Neural progenitor cell (in vitro differentiated cells): ENCODE results near the gene ATIC. TPM values are rescaled to one million over a fixed set of nuclear protein-coding genes. Genes with fewer than 3 reads are reported as not detected.

ENCODE experiments used
- DNase-seq: peaks from one replicate; pipeline ENCODE4 v3.0.0-alpha.2; 2016; ENCODE audit warnings: low spot score
- H2AFZ ChIP-seq: fragments of 200-600 bp; sonication (generic); replicated peaks from 2 replicates; pipeline ENCODE4 v1.6.1; 2016; ENCODE audit warnings: antibody characterized with exemption
- H3F3A ChIP-seq: fragments of 200-600 bp; sonication (generic); 2 replicates; pipeline ENCODE4 v1.6.1; 2016; ENCODE audit warnings: antibody characterized with exemption, low read depth
- H3K27ac ChIP-seq: fragments of 200-600 bp; sonication (generic); 2 replicates; pipeline ENCODE4 v1.5.1; 2016; ENCODE audit warnings: mild to moderate bottlenecking
- H3K27me3 ChIP-seq: fragments of 200-600 bp; sonication (generic); 2 replicates; pipeline ENCODE4 v1.6.1; 2016; ENCODE audit warnings: mild to moderate bottlenecking, moderate library complexity
- H3K36me3 ChIP-seq: fragments of 200-600 bp; sonication (generic); 2 replicates; pipeline ENCODE4 v1.5.1; 2016
- H3K4me1 ChIP-seq: fragments of 200-600 bp; sonication (generic); 2 replicates; pipeline ENCODE4 v1.6.1; 2016; ENCODE audit warnings: mixed run types
- H3K4me2 ChIP-seq: fragments of 200-600 bp; sonication (generic); 2 replicates; pipeline ENCODE4 v1.6.1; 2016
- H3K4me3 ChIP-seq: fragments of 200-600 bp; sonication (generic); 2 replicates; pipeline ENCODE4 v1.5.1; 2016
- H3K79me2 ChIP-seq: fragments of 200-600 bp; sonication (generic); 2 replicates; pipeline ENCODE4 v1.6.1; 2016; ENCODE audit warnings: low read depth
- H3K9ac ChIP-seq: fragments of 200-600 bp; sonication (generic); 2 replicates; pipeline ENCODE4 v1.6.1; 2016
- H3K9me3 ChIP-seq: fragments of 200-600 bp; sonication (generic); 2 replicates; pipeline ENCODE4 v1.5.1; 2016; ENCODE audit warnings: low read depth
- H4K20me1 ChIP-seq: fragments of 200-600 bp; sonication (generic); 2 replicates; pipeline ENCODE4 v1.6.1; 2016; ENCODE audit warnings: low read depth
- H3K27ac Mint-ChIP-seq: 3 replicates; pipeline ENCODE4 v1.8.0; 2021; ENCODE audit warnings: mixed read lengths
- H3K27me3 Mint-ChIP-seq: 2 replicates; pipeline ENCODE4 v1.8.0; 2022; ENCODE audit warnings: low read depth, mild to moderate bottlenecking, inconsistent platforms, moderate library complexity, mixed read lengths; ENCODE audit not compliant: insufficient read depth
- H3K36me3 Mint-ChIP-seq: 3 replicates; pipeline ENCODE4 v1.8.0; 2021; ENCODE audit warnings: mixed read lengths
- H3K4me1 Mint-ChIP-seq: 3 replicates; pipeline ENCODE4 v1.8.0; 2021; ENCODE audit warnings: mixed read lengths
- H3K4me3 Mint-ChIP-seq: 3 replicates; pipeline ENCODE4 v1.8.0; 2021; ENCODE audit warnings: mild to moderate bottlenecking, moderate library complexity, mixed read lengths
- H3K9me3 Mint-ChIP-seq: 3 replicates; pipeline ENCODE4 v1.8.0; 2020; ENCODE audit warnings: mixed read lengths
- EZH2 ChIP-seq: fragments of 200-600 bp; sonication (generic); IDR thresholded peaks from 2 replicates; pipeline ENCODE4 v1.6.1; 2017; ENCODE audit warnings: antibody characterized with exemption, mild to moderate bottlenecking, moderate library complexity
- EZH2phosphoT487 ChIP-seq: fragments of 200-600 bp; sonication (generic); IDR thresholded peaks from 2 replicates; pipeline ENCODE4 v1.6.1; 2017; ENCODE audit warnings: antibody characterized with exemption
- total RNA-seq: library from RNA; depleted of rRNA; stranded (reverse); fragments of >200 nt; gene quantifications from 2 replicates; pipeline ENCODE4 v1.2.3, GENCODE V29; 2015; ENCODE audit warnings: low replicate concordance
- TF ChIP-seq, protein P1 (sequence below): fragments of 200-600 bp; sonication (generic); IDR thresholded peaks from 2 replicates; pipeline ENCODE4 v1.5.1; 2017; ENCODE audit warnings: antibody characterized with exemption, mild to moderate bottlenecking

Gene ATIC
- total RNA-seq, 1 donor from 2014 or later, result 43.2 TPM

DNA sequence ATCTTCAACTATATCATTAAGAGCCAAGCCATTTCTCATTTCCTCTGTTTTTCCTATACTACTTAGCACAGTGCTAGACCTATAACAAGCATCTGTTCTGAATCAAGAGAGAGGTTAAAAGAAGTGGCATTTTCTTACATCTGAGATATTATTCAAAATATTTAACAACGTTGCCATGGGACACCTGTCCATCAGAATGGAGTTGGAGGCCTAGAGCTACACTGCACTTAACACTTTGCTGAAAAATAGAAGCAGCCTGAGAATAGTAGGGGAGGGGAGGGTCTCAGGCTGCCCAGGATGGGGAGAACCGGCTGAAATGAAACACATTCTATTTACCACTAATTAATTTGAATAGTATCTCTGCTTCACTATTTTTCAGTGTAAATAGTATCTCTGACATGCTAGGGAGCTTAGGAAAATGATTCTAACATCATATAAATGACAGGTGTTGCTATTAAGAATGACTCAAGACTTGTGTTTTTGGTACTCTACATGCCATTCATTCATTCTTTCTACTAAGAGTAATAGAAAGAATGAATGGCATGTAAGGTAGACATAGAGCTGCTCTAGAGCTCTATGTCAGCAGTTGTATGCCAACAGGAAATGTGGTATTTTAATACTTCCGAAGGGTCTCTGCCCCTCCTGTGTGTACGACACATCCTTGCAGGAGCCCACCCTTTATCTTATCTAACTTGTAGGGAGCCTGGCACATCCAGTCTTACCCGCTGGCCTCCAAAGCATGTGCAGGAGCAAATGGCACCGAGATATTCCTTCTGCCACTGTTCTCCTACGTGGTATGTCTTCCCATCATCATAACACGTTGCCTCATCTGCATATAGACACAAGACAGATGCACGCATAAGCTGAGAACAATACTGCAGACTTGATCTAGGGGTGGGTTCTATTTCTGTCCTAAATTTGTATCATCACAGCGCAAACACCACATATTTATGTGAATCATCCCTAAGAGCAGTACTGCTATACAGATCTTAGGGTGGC is 52.6 kb downstream of the ATIC start:
- Histone ChIP-seq H3K36me3 (no peaks in the 10 kb centered on the region), H3F3A (no peaks in the 10 kb centered on the region), H3K4me2 (no peak overlapping the region), H3K79me2 (no peaks in the 10 kb centered on the region), H4K20me1 (no peaks in the 10 kb centered on the region), H3K27me3 (no peaks in the 10 kb centered on the region), H2AFZ (no peak overlapping the region), H3K4me3 (no peak overlapping the region), H3K9me3 (no peaks in the 10 kb centered on the region), H3K9ac (no peak overlapping the region), H3K4me1 (no peaks in the 10 kb centered on the region), H3K27ac (no peak overlapping the region)
- Mint-ChIP-seq H3K4me1 (no peaks in the 10 kb centered on the region), H3K27ac (no peak overlapping the region), H3K4me3 (no peak overlapping the region), H3K36me3 (peaks cover 34% of the 10 kb centered on the region), H3K27me3 (no peaks in the 10 kb centered on the region), H3K9me3 (no peaks in the 10 kb centered on the region)
- DNase-seq, result no peak
- TF ChIP-seq EZH2phosphoT487, result no peak
- no peak for TF ChIP-seq EZH2
- TF ChIP-seq, protein P1, sequence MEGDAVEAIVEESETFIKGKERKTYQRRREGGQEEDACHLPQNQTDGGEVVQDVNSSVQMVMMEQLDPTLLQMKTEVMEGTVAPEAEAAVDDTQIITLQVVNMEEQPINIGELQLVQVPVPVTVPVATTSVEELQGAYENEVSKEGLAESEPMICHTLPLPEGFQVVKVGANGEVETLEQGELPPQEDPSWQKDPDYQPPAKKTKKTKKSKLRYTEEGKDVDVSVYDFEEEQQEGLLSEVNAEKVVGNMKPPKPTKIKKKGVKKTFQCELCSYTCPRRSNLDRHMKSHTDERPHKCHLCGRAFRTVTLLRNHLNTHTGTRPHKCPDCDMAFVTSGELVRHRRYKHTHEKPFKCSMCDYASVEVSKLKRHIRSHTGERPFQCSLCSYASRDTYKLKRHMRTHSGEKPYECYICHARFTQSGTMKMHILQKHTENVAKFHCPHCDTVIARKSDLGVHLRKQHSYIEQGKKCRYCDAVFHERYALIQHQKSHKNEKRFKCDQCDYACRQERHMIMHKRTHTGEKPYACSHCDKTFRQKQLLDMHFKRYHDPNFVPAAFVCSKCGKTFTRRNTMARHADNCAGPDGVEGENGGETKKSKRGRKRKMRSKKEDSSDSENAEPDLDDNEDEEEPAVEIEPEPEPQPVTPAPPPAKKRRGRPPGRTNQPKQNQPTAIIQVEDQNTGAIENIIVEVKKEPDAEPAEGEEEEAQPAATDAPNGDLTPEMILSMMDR, result no peak

DNA sequence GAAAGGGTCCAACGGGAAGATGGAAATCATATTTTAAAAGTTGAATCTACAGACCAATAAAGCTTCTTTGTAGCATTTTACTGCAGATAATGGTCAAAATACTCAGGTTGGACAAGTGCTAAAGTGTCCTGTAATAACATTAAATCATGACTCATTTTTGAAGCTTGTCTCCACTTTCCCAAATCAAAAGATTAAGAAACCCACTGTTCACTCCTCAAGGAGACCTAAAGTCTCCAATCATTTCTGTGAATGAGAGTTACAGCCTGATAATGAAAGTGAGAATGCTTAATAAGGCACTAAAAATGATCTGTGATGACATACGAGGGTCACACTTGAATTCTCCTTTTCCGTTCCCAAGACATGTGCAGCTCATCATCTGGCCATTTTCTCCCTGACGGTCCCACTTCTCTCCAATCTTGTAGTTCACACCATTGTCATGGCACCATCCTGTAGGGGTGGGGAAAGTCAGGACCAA is 53.4 kb downstream of the ATIC start:
- no peak overlapping the region for H3K4me3 ChIP-seq
- no peaks in the 10 kb centered on the region for H3K79me2 ChIP-seq
- Mint-ChIP-seq H3K4me3 (no peak overlapping the region), H3K36me3 (peaks cover 35% of the 10 kb centered on the region), H3K9me3 (no peaks in the 10 kb centered on the region), H3K27ac (no peak overlapping the region), H3K27me3 (no peaks in the 10 kb centered on the region), H3K4me1 (no peaks in the 10 kb centered on the region)
- no peaks in the 10 kb centered on the region for H3K9me3 ChIP-seq
- no peak overlapping the region for H2AFZ ChIP-seq
- H4K20me1 ChIP-seq, result no peaks in the 10 kb centered on the region
- no peak overlapping the region for H3K4me2 ChIP-seq
- H3K27ac ChIP-seq, result no peak overlapping the region
- no peaks in the 10 kb centered on the region for H3F3A ChIP-seq
- H3K9ac ChIP-seq, result no peak overlapping the region
- no peak for TF ChIP-seq EZH2
- no peak for DNase-seq
- H3K4me1 ChIP-seq, result no peaks in the 10 kb centered on the region
- H3K27me3 ChIP-seq, result no peaks in the 10 kb centered on the region
- H3K36me3 ChIP-seq, result no peaks in the 10 kb centered on the region

DNA sequence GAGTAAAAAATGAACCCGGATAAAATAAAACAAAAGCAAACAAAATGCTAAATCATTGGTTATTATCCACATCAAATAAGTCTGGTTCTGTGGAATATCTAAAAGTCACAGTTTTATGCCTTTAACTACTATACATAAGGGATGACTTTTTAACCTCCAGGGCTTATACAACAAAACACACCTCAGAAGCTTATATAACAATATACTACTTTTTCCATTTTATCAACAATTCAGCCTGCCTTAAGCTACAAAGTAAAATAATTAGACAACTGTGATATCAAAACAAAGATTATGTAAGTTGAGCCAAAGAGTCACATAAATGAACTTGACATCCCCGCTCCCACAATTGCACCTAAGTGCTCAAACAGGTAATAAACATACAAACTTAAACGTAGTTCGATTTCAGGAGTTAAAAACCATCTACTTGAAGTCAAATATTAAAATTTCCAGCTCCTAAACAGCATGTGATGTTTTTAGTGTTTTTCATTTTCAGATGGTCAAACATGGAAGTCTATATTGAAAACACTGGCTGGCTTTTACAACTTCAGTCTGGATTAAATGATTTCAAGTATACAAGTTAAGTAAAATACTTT is 54.7 kb downstream of the ATIC start:
- DNase-seq, result no peak

More for the DNA sequence above, 54.7 kb downstream of the ATIC start:
- Histone ChIP-seq H3F3A (no peaks in the 10 kb centered on the region), H3K9ac (no peak overlapping the region), H3K4me2 (no peak overlapping the region), H3K79me2 (no peaks in the 10 kb centered on the region), H3K36me3 (no peaks in the 10 kb centered on the region), H3K4me1 (no peaks in the 10 kb centered on the region), H3K27ac (no peak overlapping the region), H2AFZ (no peak overlapping the region), H3K4me3 (no peak overlapping the region), H3K27me3 (no peaks in the 10 kb centered on the region), H3K9me3 (no peaks in the 10 kb centered on the region), H4K20me1 (no peaks in the 10 kb centered on the region)
- no peaks in the 10 kb centered on the region for H3K27me3 Mint-ChIP-seq
- H3K36me3 Mint-ChIP-seq, result peaks cover 38% of the 10 kb centered on the region
- no peak overlapping the region for H3K4me3 Mint-ChIP-seq
- no peak overlapping the region for H3K27ac Mint-ChIP-seq
- TF ChIP-seq EZH2phosphoT487 (no peak), EZH2 (no peak)
- TF ChIP-seq, protein P1, result no peak
- no peaks in the 10 kb centered on the region for H3K4me1 Mint-ChIP-seq
- no peaks in the 10 kb centered on the region for H3K9me3 Mint-ChIP-seq
